Esophagus muscularis mucosa (tissue), 4 donors: ENCODE results near the gene EZH2. TPM values are rescaled to one million over a fixed set of nuclear protein-coding genes. Genes with fewer than 3 reads are reported as not detected.

ENCODE experiments used
- DNase-seq: peaks from one replicate; pipeline ENCODE4 v3.0.0-alpha.2; 2017; ENCODE audit errors: extremely low spot score
- H3K27ac ChIP-seq, 4 donors: fragments of 200-600 bp; sonication (generic); replicated peaks in 1 of 4; 1 replicate in 3 of 4; 2 replicates in 1 of 4; pipeline ENCODE4 v1.5.1; 2016 to 2019; ENCODE audit warnings: mild to moderate bottlenecking in 1 of 4
- H3K27me3 ChIP-seq, 4 donors: fragments of 200-600 bp; sonication (generic); one replicate each; pipeline versions ENCODE4 v1.5.1 to v1.6.0; 2016 to 2019
- H3K36me3 ChIP-seq, 4 donors: fragments of 200-600 bp; sonication (generic); one replicate each; pipeline ENCODE4 v1.5.1; 2016 to 2019
- H3K4me1 ChIP-seq, 4 donors: fragments of 200-600 bp; sonication (generic); one replicate each; pipeline ENCODE4 v1.5.1; 2016 to 2019
- H3K4me3 ChIP-seq, 4 donors: fragments of 200-600 bp; sonication (generic); 1 replicate in 2 of 4; 2 replicates in 2 of 4; pipeline ENCODE4 v1.5.1; 2016 to 2019; ENCODE audit warnings: mild to moderate bottlenecking in 4 of 4, moderate library complexity in 1 of 4
- H3K9me3 ChIP-seq, 4 donors: fragments of 200-600 bp; sonication (generic); 1 replicate in 3 of 4; 2 replicates in 1 of 4; pipeline ENCODE4 v1.5.1; 2016 to 2019
- EP300 ChIP-seq: sonication (generic); formaldehyde crosslinking; IDR thresholded peaks from one replicate; pipeline ENCODE4 v1.6.1; 2017; ENCODE audit warnings: antibody characterized with exemption
- POLR2A ChIP-seq: fragments of 450-650 bp; IDR thresholded peaks from one replicate; pipeline ENCODE4 v1.6.1; 2017; ENCODE audit warnings: antibody characterized with exemption, moderate library complexity, mild to moderate bottlenecking, low read depth
- POLR2AphosphoS5 ChIP-seq, 2 donors: sonication (generic); formaldehyde crosslinking; IDR thresholded peaks; one replicate each; pipeline ENCODE4 v1.6.1; 2017; ENCODE audit warnings: antibody characterized with exemption in 2 of 2
- WGBS: methylation state at CpG from one replicate; pipeline ENCODE4 v1.1.5; 2018; 5-methylcytosine and 5-hydroxymethylcytosine counted together
- intact Hi-C: fragments of 100-400 bp; cut with DNase I; formaldehyde crosslinking; loops from one replicate; pipeline ENCODE4 v1.15.1; 2023
- total RNA-seq, 4 donors: library from RNA; depleted of rRNA; stranded (reverse); fragments of >200 nt; gene quantifications; one replicate each; pipeline versions ENCODE4 v1.1.0 to v1.2.1, GENCODE V29; 2016
- TF ChIP-seq, protein P1 (sequence below), 3 experiments: fragments of 200-600 bp in 2 of 3; fragments of 450-650 bp in 1 of 3; sonication (generic) in 2 of 3; IDR thresholded peaks; one replicate each; pipeline ENCODE4 v1.5.1; 2017 to 2019; ENCODE audit warnings: antibody characterized with exemption in 3 of 3, mild to moderate bottlenecking in 2 of 3, moderate library complexity in 1 of 3

Gene EZH2
- total RNA-seq, 4 donors from 2014 or later, result 0.33 to 0.52 (median 0.45) TPM; not detected in 1

GRCh38 chr7:148847815-148848734 is 36.0 kb downstream of the EZH2 start:
- Histone ChIP-seq H3K36me3 (no peaks in the 10 kb centered on the region), H3K4me3 (no peak overlapping the region), H3K9me3 (no peaks in the 10 kb centered on the region), H3K27ac (no peak overlapping the region), H3K27me3 (no peaks in the 10 kb centered on the region), H3K4me1 (no peaks in the 10 kb centered on the region)
- TF ChIP-seq, protein P1, sequence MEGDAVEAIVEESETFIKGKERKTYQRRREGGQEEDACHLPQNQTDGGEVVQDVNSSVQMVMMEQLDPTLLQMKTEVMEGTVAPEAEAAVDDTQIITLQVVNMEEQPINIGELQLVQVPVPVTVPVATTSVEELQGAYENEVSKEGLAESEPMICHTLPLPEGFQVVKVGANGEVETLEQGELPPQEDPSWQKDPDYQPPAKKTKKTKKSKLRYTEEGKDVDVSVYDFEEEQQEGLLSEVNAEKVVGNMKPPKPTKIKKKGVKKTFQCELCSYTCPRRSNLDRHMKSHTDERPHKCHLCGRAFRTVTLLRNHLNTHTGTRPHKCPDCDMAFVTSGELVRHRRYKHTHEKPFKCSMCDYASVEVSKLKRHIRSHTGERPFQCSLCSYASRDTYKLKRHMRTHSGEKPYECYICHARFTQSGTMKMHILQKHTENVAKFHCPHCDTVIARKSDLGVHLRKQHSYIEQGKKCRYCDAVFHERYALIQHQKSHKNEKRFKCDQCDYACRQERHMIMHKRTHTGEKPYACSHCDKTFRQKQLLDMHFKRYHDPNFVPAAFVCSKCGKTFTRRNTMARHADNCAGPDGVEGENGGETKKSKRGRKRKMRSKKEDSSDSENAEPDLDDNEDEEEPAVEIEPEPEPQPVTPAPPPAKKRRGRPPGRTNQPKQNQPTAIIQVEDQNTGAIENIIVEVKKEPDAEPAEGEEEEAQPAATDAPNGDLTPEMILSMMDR (IDR thresholded peaks at IDR 0.05), result no peak
- no peak for TF ChIP-seq EP300
- no peak for TF ChIP-seq POLR2AphosphoS5 (IDR thresholded peaks at IDR 0.05)
- no peak for TF ChIP-seq POLR2A
- DNase-seq, result no peak
- intact Hi-C loops, result no loop called here
- WGBS, result 75% methylated on average over 9 of the region's 9 CpGs

GRCh38 chr7:148838905-148839304 is 45.2 kb downstream of the EZH2 start:
- no peaks in the 10 kb centered on the region for H3K36me3 ChIP-seq
- no peak overlapping the region for H3K27ac ChIP-seq
- 85% methylated on average over 2 of the region's 2 CpGs for WGBS
- H3K27me3 ChIP-seq, result no peaks in the 10 kb centered on the region
- no peak overlapping the region for H3K4me3 ChIP-seq
- DNase-seq, result no peak
- H3K9me3 ChIP-seq, result no peaks in the 10 kb centered on the region
- TF ChIP-seq EP300 (no peak), POLR2AphosphoS5 (IDR thresholded peaks at IDR 0.05) (no peak), POLR2A (no peak)
- TF ChIP-seq, protein P1 (IDR thresholded peaks at IDR 0.05), result no peak
- intact Hi-C loops, result no loop called here
- H3K4me1 ChIP-seq, result no peaks in the 10 kb centered on the region

- Histone ChIP-seq H3K4me1 (no peaks in the 10 kb centered on the region), H3K27me3 (no peaks in the 10 kb centered on the region), H3K4me3 (no peak overlapping the region), H3K27ac (no peak overlapping the region), H3K9me3 (no peaks in the 10 kb centered on the region), H3K36me3 (no peaks in the 10 kb centered on the region)
- DNase-seq, result no peak
- intact Hi-C loops, result no loop called here
- 97% methylated on average over 4 of the region's 4 CpGs for WGBS
- TF ChIP-seq, protein P1 (IDR thresholded peaks at IDR 0.05), result no peak
- no peak for TF ChIP-seq EP300
- no peak for TF ChIP-seq POLR2AphosphoS5 (IDR thresholded peaks at IDR 0.05)
- no peak for TF ChIP-seq POLR2A
Observed at GRCh38 chr7:148835854-148836253, 48.2 kb downstream of the EZH2 start.

- 96% methylated on average over 2 of the region's 2 CpGs for WGBS
- no peak for DNase-seq
- no peaks in the 10 kb centered on the region for H3K4me1 ChIP-seq
- H3K4me3 ChIP-seq, result no peak overlapping the region
- intact Hi-C loops, result no loop called here
- H3K9me3 ChIP-seq, result no peaks in the 10 kb centered on the region
- H3K27me3 ChIP-seq, result no peaks in the 10 kb centered on the region
- no peak for TF ChIP-seq POLR2AphosphoS5 (IDR thresholded peaks at IDR 0.05)
- TF ChIP-seq, protein P1 (IDR thresholded peaks at IDR 0.05), result no peak
- TF ChIP-seq EP300, result no peak
- TF ChIP-seq POLR2A, result no peak
- H3K36me3 ChIP-seq, result no peaks in the 10 kb centered on the region
- H3K27ac ChIP-seq, result no peak overlapping the region
Observed at GRCh38 chr7:148834605-148835004, 49.5 kb downstream of the EZH2 start.
